ENCODE results near the gene OR11H12.
"Not testable (repeated sequence)": the region's sequence is repeated elsewhere in the genome, so short reads cannot be mapped to it uniquely, and the experiment has no call there.

DNA sequence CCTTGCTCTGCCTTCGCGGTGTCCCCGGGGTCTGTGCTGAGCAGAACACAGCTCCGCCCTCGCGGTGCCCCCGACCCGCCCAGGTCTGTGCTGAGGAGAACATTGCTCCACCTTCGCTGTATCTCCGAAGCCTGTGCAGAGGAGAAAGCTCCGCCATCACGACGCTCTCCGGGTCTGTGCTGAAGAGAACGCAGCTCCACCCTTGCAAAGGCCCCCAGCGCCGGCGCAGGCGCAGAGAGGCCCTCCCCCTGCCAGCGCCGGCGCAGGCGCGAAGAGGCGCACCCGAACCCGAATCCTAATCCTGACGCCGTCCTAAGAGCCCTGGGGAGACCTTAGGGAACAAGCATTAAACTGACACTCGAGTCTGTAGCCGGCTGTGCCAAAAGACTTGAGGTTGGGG, 18.0 kb upstream of the OR11H12 start:
- TF ChIP-seq, protein P1, sequence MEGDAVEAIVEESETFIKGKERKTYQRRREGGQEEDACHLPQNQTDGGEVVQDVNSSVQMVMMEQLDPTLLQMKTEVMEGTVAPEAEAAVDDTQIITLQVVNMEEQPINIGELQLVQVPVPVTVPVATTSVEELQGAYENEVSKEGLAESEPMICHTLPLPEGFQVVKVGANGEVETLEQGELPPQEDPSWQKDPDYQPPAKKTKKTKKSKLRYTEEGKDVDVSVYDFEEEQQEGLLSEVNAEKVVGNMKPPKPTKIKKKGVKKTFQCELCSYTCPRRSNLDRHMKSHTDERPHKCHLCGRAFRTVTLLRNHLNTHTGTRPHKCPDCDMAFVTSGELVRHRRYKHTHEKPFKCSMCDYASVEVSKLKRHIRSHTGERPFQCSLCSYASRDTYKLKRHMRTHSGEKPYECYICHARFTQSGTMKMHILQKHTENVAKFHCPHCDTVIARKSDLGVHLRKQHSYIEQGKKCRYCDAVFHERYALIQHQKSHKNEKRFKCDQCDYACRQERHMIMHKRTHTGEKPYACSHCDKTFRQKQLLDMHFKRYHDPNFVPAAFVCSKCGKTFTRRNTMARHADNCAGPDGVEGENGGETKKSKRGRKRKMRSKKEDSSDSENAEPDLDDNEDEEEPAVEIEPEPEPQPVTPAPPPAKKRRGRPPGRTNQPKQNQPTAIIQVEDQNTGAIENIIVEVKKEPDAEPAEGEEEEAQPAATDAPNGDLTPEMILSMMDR (IDR thresholded peaks at IDR 0.05 in 2 of 3, conservative IDR thresholded peaks at IDR 0.05 in 1 of 3; ENCODE audit: borderline replicate concordance in 1 of 3, insufficient read depth in 1 of 3, low read depth in 2 of 3, low read length in 2 of 3), result not testable (repeated sequence)
- not testable (repeated sequence) for TF ChIP-seq CEBPB (IDR thresholded peaks at IDR 0.05; ENCODE audit: low read depth); POLR2A (IDR thresholded peaks at IDR 0.05; ENCODE audit: borderline replicate concordance, extremely low read depth, insufficient read depth, insufficient read length); YY1 (IDR thresholded peaks at IDR 0.05; ENCODE audit: extremely low read depth, insufficient replicate concordance, low read depth, low read length); EGR1 (IDR thresholded peaks at IDR 0.05; ENCODE audit: low read depth); RAD21 (IDR thresholded peaks at IDR 0.05; ENCODE audit: low read depth); POLR2AphosphoS5 (IDR thresholded peaks at IDR 0.05; ENCODE audit: low read depth, low read length); EZH2 (IDR thresholded peaks at IDR 0.05); SP1 (IDR thresholded peaks at IDR 0.05; ENCODE audit: low read depth)
- TF ChIP-seq, protein P2, sequence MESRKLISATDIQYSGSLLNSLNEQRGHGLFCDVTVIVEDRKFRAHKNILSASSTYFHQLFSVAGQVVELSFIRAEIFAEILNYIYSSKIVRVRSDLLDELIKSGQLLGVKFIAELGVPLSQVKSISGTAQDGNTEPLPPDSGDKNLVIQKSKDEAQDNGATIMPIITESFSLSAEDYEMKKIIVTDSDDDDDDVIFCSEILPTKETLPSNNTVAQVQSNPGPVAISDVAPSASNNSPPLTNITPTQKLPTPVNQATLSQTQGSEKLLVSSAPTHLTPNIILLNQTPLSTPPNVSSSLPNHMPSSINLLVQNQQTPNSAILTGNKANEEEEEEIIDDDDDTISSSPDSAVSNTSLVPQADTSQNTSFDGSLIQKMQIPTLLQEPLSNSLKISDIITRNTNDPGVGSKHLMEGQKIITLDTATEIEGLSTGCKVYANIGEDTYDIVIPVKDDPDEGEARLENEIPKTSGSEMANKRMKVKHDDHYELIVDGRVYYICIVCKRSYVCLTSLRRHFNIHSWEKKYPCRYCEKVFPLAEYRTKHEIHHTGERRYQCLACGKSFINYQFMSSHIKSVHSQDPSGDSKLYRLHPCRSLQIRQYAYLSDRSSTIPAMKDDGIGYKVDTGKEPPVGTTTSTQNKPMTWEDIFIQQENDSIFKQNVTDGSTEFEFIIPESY (IDR thresholded peaks at IDR 0.05; ENCODE audit: extremely low read depth, insufficient replicate concordance, low read length), result not testable (repeated sequence)
- TF ChIP-seq, protein P3, sequence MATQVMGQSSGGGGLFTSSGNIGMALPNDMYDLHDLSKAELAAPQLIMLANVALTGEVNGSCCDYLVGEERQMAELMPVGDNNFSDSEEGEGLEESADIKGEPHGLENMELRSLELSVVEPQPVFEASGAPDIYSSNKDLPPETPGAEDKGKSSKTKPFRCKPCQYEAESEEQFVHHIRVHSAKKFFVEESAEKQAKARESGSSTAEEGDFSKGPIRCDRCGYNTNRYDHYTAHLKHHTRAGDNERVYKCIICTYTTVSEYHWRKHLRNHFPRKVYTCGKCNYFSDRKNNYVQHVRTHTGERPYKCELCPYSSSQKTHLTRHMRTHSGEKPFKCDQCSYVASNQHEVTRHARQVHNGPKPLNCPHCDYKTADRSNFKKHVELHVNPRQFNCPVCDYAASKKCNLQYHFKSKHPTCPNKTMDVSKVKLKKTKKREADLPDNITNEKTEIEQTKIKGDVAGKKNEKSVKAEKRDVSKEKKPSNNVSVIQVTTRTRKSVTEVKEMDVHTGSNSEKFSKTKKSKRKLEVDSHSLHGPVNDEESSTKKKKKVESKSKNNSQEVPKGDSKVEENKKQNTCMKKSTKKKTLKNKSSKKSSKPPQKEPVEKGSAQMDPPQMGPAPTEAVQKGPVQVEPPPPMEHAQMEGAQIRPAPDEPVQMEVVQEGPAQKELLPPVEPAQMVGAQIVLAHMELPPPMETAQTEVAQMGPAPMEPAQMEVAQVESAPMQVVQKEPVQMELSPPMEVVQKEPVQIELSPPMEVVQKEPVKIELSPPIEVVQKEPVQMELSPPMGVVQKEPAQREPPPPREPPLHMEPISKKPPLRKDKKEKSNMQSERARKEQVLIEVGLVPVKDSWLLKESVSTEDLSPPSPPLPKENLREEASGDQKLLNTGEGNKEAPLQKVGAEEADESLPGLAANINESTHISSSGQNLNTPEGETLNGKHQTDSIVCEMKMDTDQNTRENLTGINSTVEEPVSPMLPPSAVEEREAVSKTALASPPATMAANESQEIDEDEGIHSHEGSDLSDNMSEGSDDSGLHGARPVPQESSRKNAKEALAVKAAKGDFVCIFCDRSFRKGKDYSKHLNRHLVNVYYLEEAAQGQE (IDR thresholded peaks at IDR 0.05; ENCODE audit: low read depth), result not testable (repeated sequence)
